SH-SY5Y (cell line): ENCODE data around the gene INPP4B.

Experiments
- GATA2 ChIP-seq: IDR thresholded peaks from 2 replicates; pipeline ENCODE4 v1.6.1; 2011; ENCODE audit warnings: mild to moderate bottlenecking, low read depth, low read length
- GATA3 ChIP-seq: IDR thresholded peaks from 2 replicates; pipeline ENCODE4 v1.6.1; 2011; ENCODE audit warnings: low read depth, mild to moderate bottlenecking, low read length, moderate library complexity

GRCh38 chr4:142311916-142312315 is 534.2 kb downstream of the INPP4B start:
- TF ChIP-seq GATA2 (no peak), GATA3 (no peak)
